ENCODE measurements around the gene CASP12. TPM values are rescaled to one million over a fixed set of nuclear protein-coding genes. Genes with fewer than 3 reads are reported as not detected.

Gene CASP12
- total RNA-seq, 2 donors from 2014 or later, result not detected

DNA sequence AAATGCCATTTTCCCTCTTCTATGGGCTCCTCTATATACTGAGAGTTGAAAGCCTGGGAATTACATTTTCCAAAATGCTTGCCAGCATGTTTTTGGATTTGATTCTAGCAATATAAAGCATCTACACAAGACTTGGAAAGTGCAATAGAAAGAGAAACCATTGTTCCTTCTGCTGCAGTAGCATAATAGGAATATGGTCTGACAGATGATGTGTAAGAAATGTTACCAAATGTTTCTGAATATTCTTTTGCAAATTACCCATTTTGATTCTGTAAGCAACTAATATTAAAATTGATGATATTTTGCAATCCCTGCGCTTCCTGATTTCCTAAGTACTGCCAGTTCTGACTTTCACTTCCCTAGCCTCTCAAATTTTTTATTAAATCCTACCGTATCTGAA, 61.6 kb downstream of the CASP12 start:
- Mint-ChIP-seq H3K9me3 (peaks cover 5% of the 10 kb centered on the region), H3K27me3 (no peaks in the 10 kb centered on the region), H3K4me1 (no peaks in the 10 kb centered on the region), H3K4me3 (no peak overlapping the region), H3K27ac (no peak overlapping the region), H3K36me3 (ENCODE audit: low read depth) (no peaks in the 10 kb centered on the region)
- ATAC-seq (replicated peaks), result no peak

Other genes starting within 250 kb of the CASP12 start
- gene CASP4, start 70.1 kb upstream of the CASP12 start, total RNA-seq, result 100 to 1,000 TPM in 1 of 2 donors, 10 to 100 TPM in 1; 78.2 to 108 TPM
- not detected for gene CASP5, start 124.7 kb upstream of the CASP12 start, total RNA-seq
- gene CASP1, start 136.7 kb upstream of the CASP12 start, total RNA-seq, result 10 to 100 TPM; 39.5 to 59.9 TPM
- gene CARD16, start 146.9 kb upstream of the CASP12 start, total RNA-seq, result 10 to 100 TPM in 1 of 2 donors, 1 to 10 TPM in 1; 8.8 to 25.7 TPM
- gene CARD18, start 241.3 kb upstream of the CASP12 start, total RNA-seq, result not detected

Data from activated T-helper 17 cell treated with anti-CD3 and anti-CD28 coated beads, Interleukin-2, amount 50 U/mL, for 72 hours (primary cell).